HL-60/S4 (cell line): ENCODE results near the gene VEGFA.
"Not testable (repeated sequence)": the region's sequence is repeated elsewhere in the genome, so short reads cannot be mapped to it uniquely, and the experiment has no call there.

Experiments
- in situ Hi-C: fragments of 300-500 bp; cut with MboI; formaldehyde crosslinking; loops from 2 replicates; pipeline ENCODE4 v1.14.3; 2022; ENCODE audit warnings: low sequenced_read_pairs

The VEGFA gene

GRCh38 chr6:43814111-43814510, 44.1 kb downstream of the VEGFA start:
- in situ Hi-C loops = no loop called here

GRCh38 chr6:43814865-43815264, 44.9 kb downstream of the VEGFA start:
- in situ Hi-C loops = no loop called here

- in situ Hi-C loops = no loop called here
These were observed 47.2 kb downstream of the VEGFA start for GRCh38 chr6:43817192-43817591.

- in situ Hi-C loops = not testable (repeated sequence)
These were observed 49.0 kb downstream of the VEGFA start for GRCh38 chr6:43818973-43819372.

GRCh38 chr6:43819958-43820357, 49.9 kb downstream of the VEGFA start:
- in situ Hi-C loops = no loop called here

GRCh38 chr6:43820486-43820885, 50.5 kb downstream of the VEGFA start:
- in situ Hi-C loops = no loop called here

- in situ Hi-C loops = no loop called here
These were observed 51.3 kb downstream of the VEGFA start for GRCh38 chr6:43821101-43821886.

- in situ Hi-C loops = no loop called here
These were observed 53.4 kb downstream of the VEGFA start for GRCh38 chr6:43823390-43823789.

GRCh38 chr6:43823879-43824702, 54.1 kb downstream of the VEGFA start:
- in situ Hi-C loops = no loop called here

GRCh38 chr6:43824703-43825064, 54.7 kb downstream of the VEGFA start:
- in situ Hi-C loops = no loop called here

- in situ Hi-C loops = no loop called here
These were observed 55.4 kb downstream of the VEGFA start for GRCh38 chr6:43825187-43826115.

- in situ Hi-C loops = no loop called here
These were observed 56.7 kb downstream of the VEGFA start for GRCh38 chr6:43826730-43827129.

GRCh38 chr6:43827898-43828297, 57.9 kb downstream of the VEGFA start:
- in situ Hi-C loops = no loop called here

GRCh38 chr6:43828711-43829110, 58.7 kb downstream of the VEGFA start:
- in situ Hi-C loops = no loop called here

GRCh38 chr6:43829470-43829869, 59.5 kb downstream of the VEGFA start:
- in situ Hi-C loops = no loop called here

- in situ Hi-C loops = no loop called here
These were observed 60.8 kb downstream of the VEGFA start for GRCh38 chr6:43830775-43831174.

- in situ Hi-C loops = no loop called here
These were observed 61.2 kb downstream of the VEGFA start for GRCh38 chr6:43831191-43831590.

GRCh38 chr6:43833223-43833995, 63.4 kb downstream of the VEGFA start:
- in situ Hi-C loops = no loop called here

GRCh38 chr6:43833996-43834390, 64.0 kb downstream of the VEGFA start:
- in situ Hi-C loops = no loop called here

GRCh38 chr6:43834528-43835155, 64.6 kb downstream of the VEGFA start:
- in situ Hi-C loops = no loop called here
